Kidney (tissue), 14 donors: Measurements from ENCODE around the gene ORM2. TPM values are rescaled to one million over a fixed set of nuclear protein-coding genes. Genes with fewer than 3 reads are reported as not detected.

ENCODE experiments used
- DNase-seq, 5 donors: peaks; one replicate each; pipeline ENCODE4 v3.0.0-alpha.2; 2013 to 2020
- FAIRE-seq: peaks from 2 replicates; lab custom pipeline; 2012; peaks lifted over from hg19 to GRCh38; lab: Jason Lieb, UNC
- H3K27ac ChIP-seq, 2 donors: one replicate each; pipeline ENCODE4 v1.7.0; 2013; ENCODE audit warnings: low read depth in 2 of 2, low read length in 2 of 2, inconsistent platforms in 1 of 2
- H3K27me3 ChIP-seq: one replicate; pipeline ENCODE4 v1.7.1; 2013; ENCODE audit warnings: low read length, inconsistent platforms; ENCODE audit not compliant: control insufficient read depth, insufficient read depth
- H3K36me3 ChIP-seq, 3 donors: one replicate each; pipeline versions ENCODE4 v1.7.0 to v1.7.1; 2013; ENCODE audit warnings: low read length in 3 of 3, control low read depth in 1 of 3, inconsistent platforms in 1 of 3; ENCODE audit not compliant: insufficient read depth in 3 of 3, control insufficient read depth in 2 of 3
- H3K4me1 ChIP-seq, 3 donors: one replicate each; pipeline versions ENCODE4 v1.7.0 to v1.7.1; 2013; ENCODE audit warnings: low read length in 3 of 3, inconsistent platforms in 1 of 3, low read depth in 1 of 3; ENCODE audit not compliant: control insufficient read depth in 2 of 3, insufficient read depth in 2 of 3
- H3K4me3 ChIP-seq, 3 donors: one replicate each; pipeline versions ENCODE4 v1.7.0 to v1.8.1; 2013; ENCODE audit warnings: low read length in 3 of 3, control low read depth in 1 of 3, inconsistent platforms in 1 of 3
- H3K9ac ChIP-seq, 3 donors: one replicate each; pipeline versions ENCODE4 v1.7.0 to v1.7.1; 2013; ENCODE audit warnings: low read length in 3 of 3, control low read depth in 1 of 3, inconsistent platforms in 1 of 3
- H3K9me3 ChIP-seq, 3 donors: one replicate each; pipeline versions ENCODE4 v1.7.0 to v1.7.1; 2013; ENCODE audit warnings: low read length in 3 of 3, control low read depth in 1 of 3, inconsistent platforms in 1 of 3; ENCODE audit not compliant: control insufficient read depth in 2 of 3, insufficient read depth in 1 of 3
- CTCF ChIP-seq: IDR thresholded peaks from 3 replicates; pipeline ENCODE4 v1.5.1; 2012; ENCODE audit warnings: mild to moderate bottlenecking, moderate library complexity, borderline replicate concordance; ENCODE audit not compliant: insufficient read depth; ENCODE audit errors: extremely low read depth
- intact Hi-C: fragments of 100-400 bp; cut with DNase I; formaldehyde crosslinking; loops from one replicate; pipeline ENCODE4 v1.11.1; 2022
- polyA plus RNA-seq: library from polyadenylated mRNA; stranded (reverse); fragments of 350-450 nt; fragmentation: Illumina TruSeq; extraction: RNeasy Lipid Tissue Mini Kit (QIAGEN cat#74804); gene quantifications from one replicate; pipeline ENCODE4 v1.2.3, GENCODE V29; 2014; ENCODE audit warnings: low read depth, low replicate concordance; ENCODE audit not compliant: insufficient read depth
- total RNA-seq: library from RNA; stranded (reverse); fragmentation: NEBNext Ultra II Directional; extraction: Animal tissue kit (Norgen Biotek cat#: 25700); gene quantifications from one replicate; pipeline ENCODE4 v1.2.1, GENCODE V29; 2021
- donor health status: control.
- donor health status: control.
- donor health status: control.
- donor health status: control.
- donor health status: control.
- donor health status: DM: yes; HTN: yes; CAD: no.
- donor health status: Normal renal cell carcinoma (clear cell type).

The ORM2 gene
- total and polyA plus RNA-seq, 2 donors from 2014 or later = not detected

- intact Hi-C loops = loop anchor here (5.0 kb wide), 1 partner anchor 131 kb away; the partner anchor contains the start of gene COL27A1
- H3K9ac ChIP-seq = no peak overlapping the region
- DNase-seq = peak; percentile 62 to 78 (median 69)
- FAIRE-seq = no peak
- no peak for TF ChIP-seq CTCF
- no peak overlapping the region for H3K4me3 ChIP-seq
- H3K36me3 ChIP-seq = peaks cover 0 to 2% (median 0%) of the 10 kb centered on the region in 3 donors
- H3K27me3 ChIP-seq = no peaks in the 10 kb centered on the region
- H3K9me3 ChIP-seq = no peaks in the 10 kb centered on the region
- H3K4me1 ChIP-seq = peaks cover 0 to 10% (median 7%) of the 10 kb centered on the region in 3 donors
- no peak overlapping the region for H3K27ac ChIP-seq
Observed at GRCh38 chr9:114288193-114289091, 41.2 kb upstream of the ORM2 start.

GRCh38 chr9:114289106-114289505 is 40.6 kb upstream of the ORM2 start:
- no peaks in the 10 kb centered on the region for H3K27me3 ChIP-seq
- no peaks in the 10 kb centered on the region for H3K9me3 ChIP-seq
- DNase-seq (peak in 1 of 5 donors; percentile 54), FAIRE-seq (no peak)
- no peak for TF ChIP-seq CTCF
- H3K4me3 ChIP-seq = no peak overlapping the region
- intact Hi-C loops = loop anchor here (5.0 kb wide), 1 partner anchor 132 kb away; the partner anchor contains the start of gene COL27A1
- H3K36me3 ChIP-seq = peaks cover 0 to 2% (median 0%) of the 10 kb centered on the region in 3 donors
- peaks cover 0 to 10% (median 7%) of the 10 kb centered on the region in 3 donors for H3K4me1 ChIP-seq
- no peak overlapping the region for H3K27ac ChIP-seq
- no peak overlapping the region for H3K9ac ChIP-seq

- no peak overlapping the region for H3K4me3 ChIP-seq
- peaks cover 0 to 10% (median 7%) of the 10 kb centered on the region in 3 donors for H3K4me1 ChIP-seq
- FAIRE-seq (no peak), DNase-seq (peak in 2 of 5 donors; percentile 48 to 65)
- intact Hi-C loops = loop anchor here (5.0 to 10.0 kb wide), 2 partner anchors 133 to 205 kb away; partner anchors contain the start of gene COL27A1
- H3K27me3 ChIP-seq = no peaks in the 10 kb centered on the region
- H3K27ac ChIP-seq = no peak overlapping the region
- H3K9ac ChIP-seq = no peak overlapping the region
- no peak for TF ChIP-seq CTCF
- peaks cover 0 to 4% (median 4%) of the 10 kb centered on the region in 3 donors for H3K36me3 ChIP-seq
- H3K9me3 ChIP-seq = no peaks in the 10 kb centered on the region
Observed at GRCh38 chr9:114289571-114290481, 39.8 kb upstream of the ORM2 start.
